ENCODE measurements around the gene ENTPD1.
"Not testable (repeated sequence)": the region's sequence is repeated elsewhere in the genome, so short reads cannot be mapped to it uniquely, and the experiment has no call there.

Gene ENTPD1

GRCh38 chr10:95795602-95796001 is 39.6 kb downstream of the ENTPD1 start:
- no peaks in the 10 kb centered on the region for H3K9me3 ChIP-seq (ENCODE audit: control insufficient read depth, insufficient read depth, low read length)
- no peaks in the 10 kb centered on the region for H3K36me3 ChIP-seq (ENCODE audit: insufficient read depth, low read length)
- H3K4me1 ChIP-seq (ENCODE audit: insufficient read depth, low read length), result peaks cover 8% of the 10 kb centered on the region; the same call in 1 of the 2 replicates
- no peak overlapping the region for H3K9ac ChIP-seq (ENCODE audit: low read depth, low read length)

- Histone ChIP-seq H3K4me1 (ENCODE audit: insufficient read depth, low read length) (peaks cover 8% of the 10 kb centered on the region; the same call in 1 of the 2 replicates), H3K9me3 (ENCODE audit: control insufficient read depth, insufficient read depth, low read length) (no peaks in the 10 kb centered on the region), H3K9ac (ENCODE audit: low read depth, low read length) (no peak overlapping the region), H3K36me3 (ENCODE audit: insufficient read depth, low read length) (no peaks in the 10 kb centered on the region)
Observed at GRCh38 chr10:95796504-95796903, 40.5 kb downstream of the ENTPD1 start.

DNA sequence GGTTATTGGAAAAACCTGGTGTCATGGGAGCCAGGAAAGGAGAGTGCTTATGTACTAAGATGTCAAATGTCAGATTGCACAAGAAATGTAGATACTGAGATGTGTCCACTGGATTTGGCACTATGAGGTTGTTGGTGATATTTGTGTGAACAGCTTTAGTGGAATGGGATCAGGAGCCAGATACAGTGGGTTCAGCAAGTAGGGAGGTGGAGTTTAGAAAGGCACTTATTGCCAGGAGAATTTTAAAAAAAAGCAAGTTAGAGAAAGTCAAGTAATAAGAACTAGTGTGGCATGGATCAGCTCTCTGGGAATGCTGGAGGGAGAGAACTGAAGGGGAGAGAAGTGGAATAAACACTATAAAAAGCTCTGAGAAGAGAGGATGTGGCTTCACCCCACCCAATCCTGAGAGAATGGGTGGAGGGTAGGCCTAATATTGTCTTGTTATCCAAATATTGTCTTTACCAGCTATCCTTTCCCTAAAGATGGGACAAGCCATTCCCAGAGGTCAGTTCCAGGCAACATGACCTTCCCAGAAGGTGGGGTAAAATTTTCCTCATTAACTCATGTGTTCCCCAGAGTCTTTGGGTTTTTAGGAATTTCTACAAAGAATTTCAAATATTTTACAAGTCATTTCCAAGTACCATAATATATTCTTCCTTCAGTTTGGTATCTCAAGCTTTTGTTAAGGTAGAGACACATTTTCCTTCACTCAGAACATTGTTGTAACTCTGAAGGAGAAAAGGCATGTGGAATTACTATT is 42.3 kb downstream of the ENTPD1 start:
- Histone ChIP-seq H3K9ac (ENCODE audit: low read depth, low read length) (no peak overlapping the region), H3K9me3 (ENCODE audit: control insufficient read depth, insufficient read depth, low read length) (no peaks in the 10 kb centered on the region), H3K4me1 (ENCODE audit: insufficient read depth, low read length) (no peaks in the 10 kb centered on the region), H3K36me3 (ENCODE audit: insufficient read depth, low read length) (no peaks in the 10 kb centered on the region)

- H3K9ac ChIP-seq (ENCODE audit: low read depth, low read length); H3K4me1 ChIP-seq (ENCODE audit: insufficient read depth, low read length): not testable (repeated sequence)
Observed at GRCh38 chr10:95800286-95800685, 44.3 kb downstream of the ENTPD1 start.

DNA sequence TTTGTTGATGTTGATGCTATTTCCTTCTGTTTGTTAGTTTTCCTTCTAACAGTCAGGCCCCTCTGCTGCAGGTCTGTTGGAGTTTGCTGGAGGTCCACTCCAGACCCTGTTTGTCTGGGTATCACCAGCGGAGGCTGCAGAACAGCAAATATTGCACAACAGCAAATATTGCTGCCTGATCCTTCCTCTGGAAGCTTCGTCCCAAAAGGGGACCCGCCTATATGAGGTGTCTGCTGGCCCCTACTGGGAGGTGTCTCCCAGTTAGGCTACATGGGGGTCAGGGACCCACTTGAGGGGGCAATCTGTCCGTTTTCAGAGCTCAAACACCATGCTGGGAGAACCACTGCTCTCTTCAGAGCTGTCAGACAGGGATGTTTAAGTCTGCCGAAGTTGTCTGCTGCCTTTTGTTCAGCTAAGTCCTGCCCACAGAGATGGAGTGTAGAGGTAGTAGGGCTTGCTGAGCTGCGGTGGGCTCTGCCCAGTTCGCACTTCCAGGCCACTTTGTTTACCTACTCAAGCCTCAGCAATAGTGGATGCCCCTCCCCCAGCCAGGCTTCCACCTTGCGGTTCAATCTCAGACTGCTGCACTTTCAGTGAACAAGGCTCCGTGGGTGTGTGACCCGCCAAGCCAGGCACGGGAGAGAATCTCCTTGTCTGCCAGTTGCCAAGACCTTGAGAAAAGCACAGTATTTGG is 50.9 kb downstream of the ENTPD1 start:
- H3K9ac ChIP-seq (ENCODE audit: low read depth, low read length); H3K4me1 ChIP-seq (ENCODE audit: insufficient read depth, low read length); H3K9me3 ChIP-seq (ENCODE audit: control insufficient read depth, insufficient read depth, low read length); H3K36me3 ChIP-seq (ENCODE audit: insufficient read depth, low read length): not testable (repeated sequence)

More at GRCh38 chr10:95800286-95800685, 44.3 kb downstream of the ENTPD1 start:
- not testable (repeated sequence) for H3K36me3 ChIP-seq (ENCODE audit: insufficient read depth, low read length); H3K9me3 ChIP-seq (ENCODE audit: control insufficient read depth, insufficient read depth, low read length)

DNA sequence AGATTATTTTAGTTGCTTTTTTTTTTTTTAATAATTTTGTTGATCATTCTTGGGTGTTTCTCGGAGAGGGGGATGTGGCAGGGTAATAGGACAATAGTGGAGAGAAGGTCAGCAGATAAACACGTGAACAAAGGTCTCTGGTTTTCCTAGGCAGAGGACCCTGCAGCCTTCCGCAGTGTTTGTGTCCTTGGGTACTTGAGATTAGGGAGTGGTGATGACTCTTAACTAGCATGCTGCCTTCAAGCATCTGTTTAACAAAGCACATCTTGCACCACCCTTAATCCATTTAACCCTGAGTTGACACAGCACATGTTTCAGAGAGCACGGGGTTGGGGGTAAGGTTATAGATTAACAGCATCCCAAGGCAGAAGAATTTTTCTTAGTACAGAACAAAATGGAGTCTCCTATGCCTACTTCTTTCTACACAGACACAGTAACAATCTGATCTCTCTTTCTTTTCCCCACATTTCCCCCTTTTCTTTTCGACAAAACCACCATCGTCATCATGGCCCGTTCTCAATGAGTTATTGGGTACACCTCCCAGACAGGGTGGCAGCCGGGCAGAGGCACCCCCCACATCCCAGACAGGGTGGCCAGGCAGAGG is 52.8 kb downstream of the ENTPD1 start:
- H3K9ac ChIP-seq (ENCODE audit: low read depth, low read length); H3K9me3 ChIP-seq (ENCODE audit: control insufficient read depth, insufficient read depth, low read length); H3K36me3 ChIP-seq (ENCODE audit: insufficient read depth, low read length); H3K4me1 ChIP-seq (ENCODE audit: insufficient read depth, low read length): not testable (repeated sequence)

DNA sequence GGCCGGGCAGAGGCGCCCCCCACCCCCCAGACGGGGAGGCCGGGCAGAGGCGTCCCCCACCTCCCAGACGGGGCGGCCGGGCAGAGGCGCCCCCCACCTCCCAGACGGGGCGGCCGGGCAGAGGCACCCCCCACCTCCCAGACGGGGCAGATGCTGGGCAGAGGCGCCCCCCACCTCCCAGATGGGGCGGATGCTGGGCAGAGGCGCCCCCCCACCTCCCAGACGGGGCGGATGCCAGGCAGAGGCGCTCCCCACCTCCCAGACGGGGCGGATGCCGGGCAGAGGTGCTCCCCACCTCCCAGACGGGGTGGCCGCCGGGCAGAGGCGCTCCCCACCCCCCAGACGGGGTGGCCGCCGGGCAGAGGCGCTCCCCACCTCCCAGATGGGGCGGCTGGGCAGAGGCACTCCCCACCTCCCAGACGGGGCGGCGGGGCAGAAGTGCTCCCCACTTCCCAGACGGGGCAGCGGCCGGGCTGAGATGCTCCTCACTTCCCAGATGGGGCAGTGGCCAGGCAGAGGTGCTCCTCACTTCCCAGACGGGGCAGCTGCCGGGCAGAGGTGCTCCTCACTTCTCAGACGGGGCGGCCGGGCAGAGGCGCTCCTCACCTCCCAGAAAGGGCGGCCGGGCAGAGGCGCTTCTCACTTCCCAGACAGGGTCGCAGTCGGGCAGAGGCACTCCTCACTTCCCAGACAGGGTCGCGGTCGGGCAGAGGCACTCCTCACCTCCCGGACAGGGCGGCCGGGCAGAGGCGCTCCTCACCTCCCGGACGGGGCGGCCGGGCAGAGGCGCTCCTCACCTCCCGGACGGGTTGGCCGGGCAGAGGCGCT is 53.6 kb downstream of the ENTPD1 start:
- no peaks in the 10 kb centered on the region for H3K4me1 ChIP-seq (ENCODE audit: insufficient read depth, low read length)
- H3K9me3 ChIP-seq (ENCODE audit: control insufficient read depth, insufficient read depth, low read length), result 0 out of 2 replicates have a peak, but pooled peaks cover 4% of the 10 kb centered on the region
- H3K9ac ChIP-seq (ENCODE audit: low read depth, low read length), result no peak overlapping the region
- no peaks in the 10 kb centered on the region for H3K36me3 ChIP-seq (ENCODE audit: insufficient read depth, low read length)

GRCh38 chr10:95810198-95810976 is 54.4 kb downstream of the ENTPD1 start:
- H3K36me3 ChIP-seq (ENCODE audit: insufficient read depth, low read length), result no peaks in the 10 kb centered on the region
- H3K4me1 ChIP-seq (ENCODE audit: insufficient read depth, low read length), result no peaks in the 10 kb centered on the region
- H3K9me3 ChIP-seq (ENCODE audit: control insufficient read depth, insufficient read depth, low read length), result 0 out of 2 replicates have a peak, but pooled peaks cover 4% of the 10 kb centered on the region
- no peak overlapping the region for H3K9ac ChIP-seq (ENCODE audit: low read depth, low read length)

GRCh38 chr10:95813054-95813685 is 57.2 kb downstream of the ENTPD1 start:
- Histone ChIP-seq H3K36me3 (ENCODE audit: insufficient read depth, low read length) (no peaks in the 10 kb centered on the region), H3K9me3 (ENCODE audit: control insufficient read depth, insufficient read depth, low read length) (0 out of 2 replicates have a peak, but pooled peaks cover 4% of the 10 kb centered on the region), H3K9ac (ENCODE audit: low read depth, low read length) (no peak overlapping the region), H3K4me1 (ENCODE audit: insufficient read depth, low read length) (no peaks in the 10 kb centered on the region)

DNA sequence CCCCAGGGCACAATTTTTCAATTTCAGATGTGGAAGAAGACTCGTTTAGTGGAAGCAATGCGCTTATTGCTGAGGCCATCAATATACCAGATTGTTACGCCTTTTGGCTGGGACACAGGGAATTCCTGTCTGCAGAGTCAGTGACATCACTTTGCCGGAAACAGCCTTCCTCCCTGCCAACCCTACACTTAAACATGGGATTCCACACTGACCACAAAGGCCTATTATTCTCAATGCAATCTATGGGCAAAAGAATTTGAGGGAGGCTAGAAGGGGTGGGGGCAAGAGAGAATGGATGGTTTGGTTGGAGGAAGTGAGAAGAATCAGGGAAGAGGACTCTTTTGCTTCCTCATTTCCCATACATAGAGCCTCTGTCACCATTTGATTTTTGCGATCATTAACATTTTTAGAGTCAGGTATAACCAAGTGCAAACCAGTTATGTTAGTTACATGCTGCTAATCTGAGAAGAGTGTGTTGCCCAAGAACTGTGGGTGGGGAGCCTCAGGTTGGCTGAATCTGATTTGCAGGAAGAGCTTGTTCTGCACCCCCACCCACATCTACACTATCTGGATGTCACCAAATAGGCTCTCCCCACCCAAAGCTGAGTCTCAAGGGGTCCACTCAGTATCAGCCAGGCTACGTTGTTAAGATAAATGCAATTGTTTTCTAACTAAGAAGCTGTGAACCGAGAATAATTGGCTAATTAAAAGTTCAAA is 58.2 kb downstream of the ENTPD1 start:
- Histone ChIP-seq H3K9me3 (ENCODE audit: control insufficient read depth, insufficient read depth, low read length) (0 out of 2 replicates have a peak, but pooled peaks cover 4% of the 10 kb centered on the region), H3K9ac (ENCODE audit: low read depth, low read length) (no peak overlapping the region), H3K4me1 (ENCODE audit: insufficient read depth, low read length) (no peaks in the 10 kb centered on the region), H3K36me3 (ENCODE audit: insufficient read depth, low read length) (no peaks in the 10 kb centered on the region)

GRCh38 chr10:95815133-95815532 is 59.2 kb downstream of the ENTPD1 start:
- no peaks in the 10 kb centered on the region for H3K4me1 ChIP-seq (ENCODE audit: insufficient read depth, low read length)
- no peaks in the 10 kb centered on the region for H3K36me3 ChIP-seq (ENCODE audit: insufficient read depth, low read length)
- 0 out of 2 replicates have a peak, but pooled peaks cover 4% of the 10 kb centered on the region for H3K9me3 ChIP-seq (ENCODE audit: control insufficient read depth, insufficient read depth, low read length)
- no peak overlapping the region for H3K9ac ChIP-seq (ENCODE audit: low read depth, low read length)

GRCh38 chr10:95815701-95816240 is 59.8 kb downstream of the ENTPD1 start:
- Histone ChIP-seq H3K4me1 (ENCODE audit: insufficient read depth, low read length) (no peaks in the 10 kb centered on the region), H3K36me3 (ENCODE audit: insufficient read depth, low read length) (no peaks in the 10 kb centered on the region), H3K9ac (ENCODE audit: low read depth, low read length) (no peak overlapping the region), H3K9me3 (ENCODE audit: control insufficient read depth, insufficient read depth, low read length) (0 out of 2 replicates have a peak, but pooled peaks cover 4% of the 10 kb centered on the region)

Data from ES-I3 (cell line).